ENCODE data around the gene POU6F1.

Gene POU6F1

DNA sequence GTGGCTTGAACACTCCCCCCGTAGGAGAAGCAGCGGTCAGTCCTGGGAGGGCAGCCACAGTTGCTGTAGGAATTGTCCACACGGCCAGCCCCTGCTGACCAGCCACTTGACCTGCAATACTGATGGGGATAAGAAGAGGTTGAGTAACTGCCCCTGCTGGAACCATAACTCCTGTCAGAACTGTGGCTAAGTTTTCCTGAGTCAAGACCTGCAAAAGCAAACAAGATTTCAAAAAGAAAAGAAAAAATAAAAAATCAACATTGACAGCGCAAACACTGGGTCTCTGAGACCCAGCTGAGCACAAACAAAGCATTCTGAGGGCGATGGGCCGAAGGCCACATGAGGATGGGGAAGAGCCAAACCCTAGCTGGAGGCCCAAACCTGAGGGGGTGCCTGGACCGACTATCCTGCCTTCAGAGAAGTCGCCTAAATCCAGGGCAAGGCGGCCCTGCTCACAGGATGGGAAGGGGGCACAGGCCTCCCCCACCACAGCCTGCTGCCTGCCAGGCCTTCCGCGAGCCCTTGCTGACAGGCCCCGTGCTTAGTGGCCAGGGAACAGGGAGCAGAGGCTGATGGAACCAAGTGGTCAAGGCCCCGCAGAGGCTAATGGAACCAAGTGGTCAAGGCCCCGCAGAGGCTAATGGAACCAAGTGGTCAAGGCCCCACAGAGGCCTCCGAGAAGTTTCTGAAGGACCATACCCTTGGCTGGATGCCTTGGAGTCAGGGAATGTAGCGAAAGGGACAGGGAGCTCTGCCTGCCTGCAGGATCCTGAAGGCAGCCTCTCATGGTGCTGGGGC, 19.1 kb downstream of the POU6F1 start:
- DNase-seq = no peak
- Histone ChIP-seq H3K9me3 (no peaks in the 10 kb centered on the region), H3K4me1 (no peaks in the 10 kb centered on the region), H3K27me3 (no peaks in the 10 kb centered on the region), H3K36me3 (no peaks in the 10 kb centered on the region), H3K4me3 (ENCODE audit: low read depth, low read length) (no peak overlapping the region)
- TF ChIP-seq CTCF (IDR thresholded peaks at IDR 0.05; ENCODE audit: low read depth, low read length) = no peak

GRCh38 chr12:51197736-51198567, 19.9 kb downstream of the POU6F1 start:
- no peaks in the 10 kb centered on the region for H3K9me3 ChIP-seq

GRCh38 chr12:51196547-51196946, 21.3 kb downstream of the POU6F1 start:
- no peak for TF ChIP-seq CTCF (IDR thresholded peaks at IDR 0.05; ENCODE audit: low read depth, low read length)
- no peaks in the 10 kb centered on the region for H3K27me3 ChIP-seq
- H3K4me3 ChIP-seq (ENCODE audit: low read depth, low read length) = no peak overlapping the region
- H3K9me3 ChIP-seq = no peaks in the 10 kb centered on the region
- no peak for DNase-seq
- H3K36me3 ChIP-seq = no peaks in the 10 kb centered on the region
- no peaks in the 10 kb centered on the region for H3K4me1 ChIP-seq

More at GRCh38 chr12:51197736-51198567, 19.9 kb downstream of the POU6F1 start:
- Histone ChIP-seq H3K4me3 (ENCODE audit: low read depth, low read length) (no peak overlapping the region), H3K4me1 (no peaks in the 10 kb centered on the region), H3K27me3 (no peaks in the 10 kb centered on the region), H3K36me3 (no peaks in the 10 kb centered on the region)
- DNase-seq = no peak
- no peak for TF ChIP-seq CTCF (IDR thresholded peaks at IDR 0.05; ENCODE audit: low read depth, low read length)

GRCh38 chr12:51195841-51196240, 22.0 kb downstream of the POU6F1 start:
- no peak overlapping the region for H3K4me3 ChIP-seq (ENCODE audit: low read depth, low read length)
- H3K4me1 ChIP-seq = no peaks in the 10 kb centered on the region
- no peak for TF ChIP-seq CTCF (IDR thresholded peaks at IDR 0.05; ENCODE audit: low read depth, low read length)
- no peak for DNase-seq
- H3K36me3 ChIP-seq = no peaks in the 10 kb centered on the region
- H3K9me3 ChIP-seq = no peaks in the 10 kb centered on the region
- H3K27me3 ChIP-seq = no peaks in the 10 kb centered on the region

GRCh38 chr12:51192284-51192671, 25.6 kb downstream of the POU6F1 start:
- H3K9me3 ChIP-seq = no peaks in the 10 kb centered on the region
- H3K36me3 ChIP-seq = no peaks in the 10 kb centered on the region; the same call in 1 of the 2 replicates
- DNase-seq = no peak
- TF ChIP-seq CTCF (IDR thresholded peaks at IDR 0.05; ENCODE audit: low read depth, low read length) = no peak
- no peak overlapping the region for H3K4me3 ChIP-seq (ENCODE audit: low read depth, low read length)
- no peaks in the 10 kb centered on the region for H3K4me1 ChIP-seq
- no peaks in the 10 kb centered on the region for H3K27me3 ChIP-seq
